AG04450 (cell line): ENCODE data around the gene NEMP1. TPM values are rescaled to one million over a fixed set of nuclear protein-coding genes. Genes with fewer than 3 reads are reported as not detected.
"Not testable (repeated sequence)": the region's sequence is repeated elsewhere in the genome, so short reads cannot be mapped to it uniquely, and the experiment has no call there.

Source experiments
- CTCF ChIA-PET: fragments of 300-600, 350-600 bp; formaldehyde crosslinking; extraction: SDS; loops from one replicate; lab custom pipeline; 2022; ENCODE audit warnings: antibody characterized with exemption, inconsistent platforms; lab: Charles Lee
- POLR2A ChIA-PET: fragments of 350-600 bp; formaldehyde crosslinking; extraction: SDS; loops from one replicate; lab custom pipeline; 2021; ENCODE audit warnings: antibody characterized with exemption, inconsistent platforms; lab: Yijun Ruan, JAX
- DNase-seq: peaks from one replicate; pipeline ENCODE4 v3.0.0-alpha.2; 2011; ENCODE audit warnings: low read depth, low spot score
- H3K27ac ChIP-seq: one replicate; pipeline ENCODE4 v1.5.1; 2012; ENCODE audit warnings: low read depth, low read length, control low read depth
- H3K27me3 ChIP-seq: one replicate; pipeline ENCODE4 v1.6.0; 2012; ENCODE audit warnings: low read length; ENCODE audit not compliant: control insufficient read depth, insufficient read depth
- H3K4me3 ChIP-seq: 2 replicates; pipeline ENCODE4 v1.5.1; 2011; ENCODE audit warnings: mild to moderate bottlenecking, low read depth, low read length, control low read depth
- H3K9me3 ChIP-seq: 2 replicates; pipeline ENCODE4 v1.5.1; 2012; ENCODE audit warnings: low read length; ENCODE audit not compliant: control insufficient read depth, insufficient read depth
- CTCF ChIP-seq: IDR thresholded peaks from 2 replicates; pipeline ENCODE4 v1.5.1; 2011; ENCODE audit warnings: low read depth, low read length, control low read depth, inconsistent platforms
- polyA plus RNA-seq: library from polyadenylated mRNA; depleted of rRNA; stranded (reverse); fragments of >200 nt; gene quantifications from 2 replicates; pipeline ENCODE4 v1.2.3, GENCODE V29; 2011

The NEMP1 gene
- polyA plus RNA-seq, 1 experiment = 11.9 TPM

GRCh38 chr12:57085999-57086492 is 7.5 kb upstream of the NEMP1 start:
- ChIA-PET CTCF (no interaction called here), POLR2A (interaction anchor here (13.0 kb wide), 1 partner anchor 21 kb away, joined by 258 read pairs; the partner anchor contains the start of gene STAT6)

GRCh38 chr12:57080855-57081254 is 2.3 kb upstream of the NEMP1 start:
- Histone ChIP-seq H3K27me3 (no peaks in the 10 kb centered on the region), H3K9me3 (no peaks in the 10 kb centered on the region; the same call in 1 of the 2 replicates), H3K4me3 (no peak overlapping the region), H3K27ac (no peak overlapping the region)
- CTCF ChIA-PET = interaction anchor here (0.6 kb wide), 1 partner anchor 15 kb away, joined by 5 read pairs; no protein-coding TSS in a partner anchor
- TF ChIP-seq CTCF = no peak
- POLR2A ChIA-PET = no interaction called here
- no peak for DNase-seq

More at GRCh38 chr12:57085999-57086492, 7.5 kb upstream of the NEMP1 start:
- no peak for DNase-seq
- Histone ChIP-seq H3K9me3 (no peaks in the 10 kb centered on the region; the same call in 1 of the 2 replicates), H3K27ac (peak overlapping the region; percentile 100), H3K27me3 (no peaks in the 10 kb centered on the region), H3K4me3 (peak overlapping the region; percentile 76)
- TF ChIP-seq CTCF = no peak

GRCh38 chr12:57079821-57080220 is 1.2 kb upstream of the NEMP1 start:
- H3K4me3 ChIP-seq = no peak overlapping the region
- H3K9me3 ChIP-seq = no peaks in the 10 kb centered on the region; the same call in 1 of the 2 replicates
- H3K27me3 ChIP-seq = no peaks in the 10 kb centered on the region
- ChIA-PET CTCF (interaction anchor here (0.8 to 1.9 kb wide), 10 partner anchors 10 to 162 kb away, joined by 3 to 14 read pairs (median 4); partner anchors contain the start of gene STAT6), POLR2A (interaction anchor here (1.6 to 2.2 kb wide), 4 partner anchors 8 to 32 kb away, joined by 4 to 33 read pairs (median 18); partner anchors contain the start of genes NAB2 and STAT6)
- H3K27ac ChIP-seq = peak overlapping the region; percentile 34
- no peak for DNase-seq
- TF ChIP-seq CTCF = no peak

- not testable (repeated sequence) for DNase-seq, H3K27me3 ChIP-seq, H3K4me3 ChIP-seq, H3K9me3 ChIP-seq
- POLR2A ChIA-PET = interaction anchor here (4.0 kb wide), 1 partner anchor 14 kb away, joined by 13 read pairs; the partner anchor contains the start of gene NAB2
- CTCF ChIA-PET = interaction anchor here (0.7 to 4.2 kb wide), 8 partner anchors 11 to 170 kb away, joined by 4 to 39 read pairs (median 5); partner anchors contain the start of gene STAT6
- H3K27ac ChIP-seq = peak overlapping the region; percentile 31
Observed at GRCh38 chr12:57073566-57074450, 4.8 kb downstream of the NEMP1 start.

- TF ChIP-seq CTCF = no peak
- Histone ChIP-seq H3K27ac (no peak overlapping the region), H3K27me3 (no peaks in the 10 kb centered on the region), H3K9me3 (no peaks in the 10 kb centered on the region), H3K4me3 (no peak overlapping the region)
- no peak for DNase-seq
- ChIA-PET POLR2A (interaction anchor here (0.7 to 4.0 kb wide), 3 partner anchors 15 to 168 kb away, joined by 5 to 13 read pairs (median 5); partner anchors contain the start of gene NAB2), CTCF (interaction anchor here (0.7 to 4.2 kb wide), 4 partner anchors 10 to 64 kb away, joined by 4 to 39 read pairs (median 10); partner anchors contain the start of gene STAT6)
Observed at GRCh38 chr12:57072661-57073060, 5.9 kb downstream of the NEMP1 start.
